Stimulated activated CD8-positive, alpha-beta memory T cell treated with anti-CD3 and anti-CD28 coated beads, Interleukin-12 subunit alpha, Interleukin-12 subunit beta, amount 100 ng/mL, for 24 hours (primary cell): ENCODE results near the gene CASZ1.

Source experiments
- DNase-seq: peaks from one replicate; pipeline ENCODE4 v3.0.0-alpha.2; 2020; ENCODE audit errors: extremely low read depth

CASZ1 gene

GRCh38 chr1:10724948-10725847, 71.2 kb downstream of the CASZ1 start:
- DNase-seq = no peak

GRCh38 chr1:10724511-10724910, 71.9 kb downstream of the CASZ1 start:
- no peak for DNase-seq

- no peak for DNase-seq
Measured at GRCh38 chr1:10724052-10724494, 72.4 kb downstream of the CASZ1 start.

- DNase-seq = no peak
Measured at GRCh38 chr1:10723317-10723716, 73.1 kb downstream of the CASZ1 start.

- DNase-seq = no peak
Measured at GRCh38 chr1:10722803-10723202, 73.6 kb downstream of the CASZ1 start.

- no peak for DNase-seq
Measured at GRCh38 chr1:10721381-10722321, 74.8 kb downstream of the CASZ1 start.

- no peak for DNase-seq
Measured at GRCh38 chr1:10720635-10721034, 75.8 kb downstream of the CASZ1 start.

- DNase-seq = no peak
Measured at GRCh38 chr1:10718083-10718415, 78.4 kb downstream of the CASZ1 start.

GRCh38 chr1:10717296-10718082, 79.0 kb downstream of the CASZ1 start:
- DNase-seq = no peak

GRCh38 chr1:10716840-10717239, 79.6 kb downstream of the CASZ1 start:
- no peak for DNase-seq

GRCh38 chr1:10714337-10715114, 81.9 kb downstream of the CASZ1 start:
- DNase-seq = no peak

- no peak for DNase-seq
Measured at GRCh38 chr1:10713614-10714013, 82.8 kb downstream of the CASZ1 start.

- no peak for DNase-seq
Measured at GRCh38 chr1:10712568-10713362, 83.7 kb downstream of the CASZ1 start.

- no peak for DNase-seq
Measured at GRCh38 chr1:10710489-10710888, 86.0 kb downstream of the CASZ1 start.

- no peak for DNase-seq
Measured at GRCh38 chr1:10709646-10710045, 86.8 kb downstream of the CASZ1 start.

- no peak for DNase-seq
Measured at GRCh38 chr1:10709165-10709564, 87.3 kb downstream of the CASZ1 start.

GRCh38 chr1:10708757-10709156, 87.7 kb downstream of the CASZ1 start:
- DNase-seq = no peak

GRCh38 chr1:10707208-10707607, 89.2 kb downstream of the CASZ1 start:
- DNase-seq = no peak

- no peak for DNase-seq
Measured at GRCh38 chr1:10706376-10706913, 90.0 kb downstream of the CASZ1 start.

- no peak for DNase-seq
Measured at GRCh38 chr1:10705953-10706352, 90.5 kb downstream of the CASZ1 start.
